H1 (cell line): ENCODE data around the gene RPTOR. TPM values are rescaled to one million over a fixed set of nuclear protein-coding genes. Genes with fewer than 3 reads are reported as not detected.

Experiments used
- CTCF ChIA-PET: fragments of 300-600 bp; sonication (Branson Sonifier 250); formaldehyde crosslinking; loops from one replicate; lab custom pipeline; 2021; ENCODE audit not compliant: partially characterized antibody; lab: Charles Lee
- POLR2A ChIA-PET: fragments of 300-600 bp; sonication (Branson Sonifier 250); formaldehyde crosslinking; loops from one replicate; lab custom pipeline; 2021; ENCODE audit warnings: inconsistent platforms; ENCODE audit not compliant: partially characterized antibody; lab: Charles Lee
- DNase-seq, 2 experiments: peaks; one replicate each; pipeline versions ENCODE4 v3.0.0 to v3.0.0-alpha.2; 2010 to 2022; ENCODE audit warnings: low spot score in 2 of 2, low read depth in 1 of 2, mixed read lengths in 1 of 2
- FAIRE-seq: peaks from 2 replicates; lab custom pipeline; 2011; peaks lifted over from hg19 to GRCh38; lab: Jason Lieb, UNC
- H2AFZ ChIP-seq: 2 replicates; pipeline ENCODE4 v1.8.1; 2012; ENCODE audit warnings: low read length, inconsistent platforms
- H2AK5ac ChIP-seq: 2 replicates; pipeline ENCODE4 v1.6.1; 2013; ENCODE audit warnings: low read depth, low read length
- H2BK120ac ChIP-seq: replicated peaks from 2 replicates; pipeline ENCODE3; 2013; ENCODE audit warnings: low read depth, low read length, inconsistent platforms
- H2BK12ac ChIP-seq: 2 replicates; pipeline ENCODE4 v1.6.1; 2013; ENCODE audit warnings: low read depth, low read length
- H2BK15ac ChIP-seq: 2 replicates; pipeline ENCODE4 v1.6.1; 2013; ENCODE audit warnings: low read length
- H2BK20ac ChIP-seq: 2 replicates; pipeline ENCODE4 v1.6.1; 2013; ENCODE audit warnings: low read length
- H2BK5ac ChIP-seq: 2 replicates; pipeline ENCODE4 v1.6.1; 2013; ENCODE audit warnings: low read depth, low read length
- H3K14ac ChIP-seq: 2 replicates; pipeline ENCODE4 v1.6.1; 2013; ENCODE audit warnings: inconsistent platforms; ENCODE audit not compliant: insufficient read length
- H3K18ac ChIP-seq: 2 replicates; pipeline ENCODE4 v1.6.1; 2013; ENCODE audit warnings: low read length; ENCODE audit errors: extremely low read depth
- H3K23ac ChIP-seq: 2 replicates; pipeline ENCODE4 v1.6.1; 2013; ENCODE audit warnings: inconsistent platforms; ENCODE audit not compliant: insufficient read length
- H3K23me2 ChIP-seq: 2 replicates; pipeline ENCODE4 v1.6.1; 2013; ENCODE audit warnings: low read depth, low read length
- H3K27ac ChIP-seq: 2 replicates; pipeline ENCODE4 v1.6.1; 2011; ENCODE audit warnings: low read depth, low read length, inconsistent platforms
- H3K27me3 ChIP-seq, 4 experiments: replicated peaks in 1 of 4; 1 replicate in 1 of 4; 2 replicates in 3 of 4; pipeline versions ENCODE4 v1.6.1 to v1.8.1; 2011 to 2013; ENCODE audit warnings: low read length in 3 of 4, mild to moderate bottlenecking in 3 of 4, inconsistent platforms in 2 of 4, mixed read lengths in 2 of 4, moderate library complexity in 1 of 4; ENCODE audit not compliant: control insufficient read depth in 3 of 4, insufficient read depth in 3 of 4; ENCODE audit errors: extremely low read depth in 1 of 4
- H3K36me3 ChIP-seq, 4 experiments: 2 replicates each; pipeline versions ENCODE4 v1.6.1 to v1.8.1; 2011 to 2013; ENCODE audit warnings: mild to moderate bottlenecking in 4 of 4, low read length in 3 of 4, moderate library complexity in 2 of 4, control low read depth in 1 of 4, inconsistent platforms in 1 of 4; ENCODE audit not compliant: insufficient read depth in 4 of 4, control insufficient read depth in 2 of 4
- H3K4ac ChIP-seq: replicated peaks from 2 replicates; pipeline ENCODE3; 2013; ENCODE audit warnings: low read length, low read depth, mixed read lengths, inconsistent platforms; ENCODE audit not compliant: insufficient read length
- H3K4me1 ChIP-seq, 4 experiments: replicated peaks in 1 of 4; 1 replicate in 1 of 4; 2 replicates in 3 of 4; pipeline versions ENCODE4 v1.6.1 to v1.8.1; 2011 to 2013; ENCODE audit warnings: low read length in 3 of 4, inconsistent platforms in 2 of 4, mixed read lengths in 1 of 4; ENCODE audit not compliant: insufficient read depth in 4 of 4, control insufficient read depth in 3 of 4
- H3K4me2 ChIP-seq, 2 experiments: 2 replicates each; pipeline versions ENCODE4 v1.6.1 to v1.8.1; 2011 to 2013; ENCODE audit warnings: low read depth in 2 of 2, low read length in 2 of 2, control low read depth in 1 of 2, inconsistent platforms in 1 of 2, mild to moderate bottlenecking in 1 of 2; ENCODE audit not compliant: insufficient read depth in 1 of 2
- H3K4me3 ChIP-seq, 4 experiments: fragments of 200-600, 300-600 bp in 1 of 4; sonication (generic), shearing (Covaris generic), sonication (Bioruptor Twin) in 1 of 4; 2 replicates each; pipeline versions ENCODE4 v1.5.1 to v1.8.1; 2011 to 2016; ENCODE audit warnings: low read length in 4 of 4, low read depth in 3 of 4, control low read depth in 2 of 4, inconsistent platforms in 2 of 4, mild to moderate bottlenecking in 2 of 4, mixed read lengths in 1 of 4, moderate library complexity in 1 of 4; ENCODE audit not compliant: insufficient read depth in 2 of 4; ENCODE audit errors: extremely low read depth in 1 of 4
- H3K56ac ChIP-seq: replicated peaks from 2 replicates; pipeline ENCODE3; 2013; ENCODE audit warnings: low read depth, mild to moderate bottlenecking, mixed read lengths, low read length, inconsistent platforms; ENCODE audit not compliant: insufficient read length
- H3K79me1 ChIP-seq: 2 replicates; pipeline ENCODE4 v1.6.1; 2013; ENCODE audit warnings: low read depth, low read length, control low read depth
- H3K79me2 ChIP-seq, 2 experiments: 2 replicates each; pipeline versions ENCODE4 v1.6.1 to v1.8.1; 2012 to 2013; ENCODE audit warnings: low read length in 2 of 2, mild to moderate bottlenecking in 2 of 2, inconsistent platforms in 1 of 2; ENCODE audit not compliant: insufficient read depth in 2 of 2, control insufficient read depth in 1 of 2
- H3K9ac ChIP-seq, 4 experiments: replicated peaks in 1 of 4; 1 replicate in 1 of 4; 2 replicates in 3 of 4; pipeline versions ENCODE4 v1.6.1 to v1.8.1; 2011 to 2013; ENCODE audit warnings: low read depth in 3 of 4, low read length in 3 of 4, control low read depth in 2 of 4, mild to moderate bottlenecking in 2 of 4, moderate library complexity in 2 of 4, inconsistent platforms in 1 of 4; ENCODE audit errors: extremely low read depth in 1 of 4
- H3K9me3 ChIP-seq, 2 experiments: 2 replicates each; pipeline versions ENCODE4 v1.6.1 to v1.8.1; 2012 to 2013; ENCODE audit warnings: mild to moderate bottlenecking in 2 of 2, moderate library complexity in 2 of 2, control low read depth in 1 of 2, inconsistent platforms in 1 of 2, low read depth in 1 of 2, low read length in 1 of 2, mixed read lengths in 1 of 2; ENCODE audit not compliant: insufficient read depth in 2 of 2
- H4K20me1 ChIP-seq, 2 experiments: replicated peaks in 1 of 2; 2 replicates each; pipeline versions ENCODE3 to v1.8.1; 2011 to 2013; ENCODE audit warnings: inconsistent platforms in 2 of 2, low read length in 2 of 2, mild to moderate bottlenecking in 1 of 2; ENCODE audit not compliant: insufficient read depth in 2 of 2, control insufficient read depth in 1 of 2
- H4K5ac ChIP-seq: 2 replicates; pipeline ENCODE4 v1.6.1; 2013; ENCODE audit warnings: low read length, low read depth, mixed read lengths, inconsistent platforms; ENCODE audit not compliant: insufficient read length
- H4K8ac ChIP-seq: 2 replicates; pipeline ENCODE4 v1.8.0; 2013; ENCODE audit warnings: mild to moderate bottlenecking, moderate library complexity, low read length, inconsistent platforms; ENCODE audit not compliant: insufficient read depth; ENCODE audit errors: extremely low read depth
- H4K91ac ChIP-seq: replicated peaks from 2 replicates; pipeline ENCODE3; 2013; ENCODE audit warnings: low read length, mixed read lengths, inconsistent platforms; ENCODE audit not compliant: insufficient read length
- CBX5 ChIP-seq: fragments of 300-800, 300-1000 bp; sonication (generic); IDR thresholded peaks from 2 replicates; pipeline ENCODE4 v1.7.1; 2016; ENCODE audit warnings: antibody characterized with exemption, low read length, low read depth
- CBX8 ChIP-seq: fragments of 300-800, 300-1000 bp; sonication (generic); IDR thresholded peaks from 2 replicates; pipeline ENCODE4 v1.7.1; 2016; ENCODE audit warnings: low read depth, low read length, borderline replicate concordance
- CHD1 ChIP-seq: IDR thresholded peaks from 2 replicates; pipeline ENCODE4 v1.6.1; 2012; ENCODE audit warnings: low read depth, low read length, improper control_type of control experiment
- EZH2 ChIP-seq: fragments of 200-600 bp; sonication (generic); IDR thresholded peaks from 2 replicates; pipeline ENCODE4 v1.7.1; 2012; ENCODE audit warnings: low read depth, mild to moderate bottlenecking, moderate library complexity, low read length, inconsistent platforms; ENCODE audit not compliant: severe bottlenecking
- FOSL1 ChIP-seq: IDR thresholded peaks from 2 replicates; pipeline ENCODE4 v1.6.1; 2011; ENCODE audit warnings: mild to moderate bottlenecking, low read depth, low read length, moderate library complexity; ENCODE audit not compliant: insufficient read depth
- GABPA ChIP-seq: IDR thresholded peaks from 2 replicates; pipeline ENCODE4 v1.6.1; 2011; ENCODE audit warnings: mild to moderate bottlenecking, low read length, moderate library complexity, borderline replicate concordance; ENCODE audit not compliant: insufficient read depth
- GTF2F1 ChIP-seq: IDR thresholded peaks from 2 replicates; pipeline ENCODE4 v1.6.1; 2012; ENCODE audit warnings: low read depth, low read length, improper control_type of control experiment, borderline replicate concordance
- JUN ChIP-seq: IDR thresholded peaks from 2 replicates; pipeline ENCODE4 v1.6.1; 2011; ENCODE audit warnings: low read depth, mild to moderate bottlenecking, improper control_type of control experiment, low read length
- PHF8 ChIP-seq: fragments of 200-600 bp; sonication (generic); conservative IDR thresholded peaks from 2 replicates; pipeline ENCODE4 v1.7.1; 2012; ENCODE audit warnings: low read depth, mild to moderate bottlenecking, inconsistent platforms, low read length, moderate library complexity
- POLR2AphosphoS5 ChIP-seq: IDR thresholded peaks from 2 replicates; pipeline ENCODE4 v1.6.1; 2011; ENCODE audit warnings: low read depth, low read length
- SP2 ChIP-seq: IDR thresholded peaks from 2 replicates; pipeline ENCODE4 v1.6.1; 2012; ENCODE audit warnings: mild to moderate bottlenecking, low read length, inconsistent platforms
- TBP ChIP-seq: IDR thresholded peaks from 2 replicates; pipeline ENCODE4 v1.6.1; 2011; ENCODE audit warnings: low read depth, low read length, improper control_type of control experiment
- WGBS, 2 experiments: shearing (Covaris generic) in 1 of 2; methylation state at CpG; one replicate each; pipeline versions ENCODE4 v1.1.6 to v1.1.7; 2013 to 2015; ENCODE audit warnings: low lambda C conversion rate in 2 of 2, mixed read lengths in 2 of 2, inconsistent platforms in 1 of 2, low coverage in 1 of 2, missing lambda C conversion rate in 1 of 2; ENCODE audit not compliant: insufficient replicate concordance in 2 of 2, insufficient coverage in 1 of 2, insufficient read length in 1 of 2; ENCODE audit errors: extremely low coverage in 1 of 2, missing lambda C conversion rate in 1 of 2; 5-methylcytosine and 5-hydroxymethylcytosine counted together
- polyA plus RNA-seq, 7 experiments: library from polyadenylated mRNA; depleted of rRNA in 3 of 7; stranded (reverse) in 5 of 7; unstranded in 2 of 7; fragments of >200 nt in 5 of 7; fragments of 200-250 nt in 2 of 7; gene quantifications; 1 replicate in 5 of 7; 2 replicates in 1 of 7; 4 replicates in 1 of 7; pipeline versions ENCODE4 v1.2.1 to v1.2.3, GENCODE V29; 2011 to 2013; ENCODE audit warnings: missing spikeins in 2 of 7, mixed read lengths in 2 of 7
- total RNA-seq: library from RNA; stranded (reverse); fragmentation: NEBNext Ultra II Directional; extraction: Animal tissue kit (Norgen Biotek cat#: 25700); gene quantifications from 2 replicates; pipeline ENCODE4 v1.2.1, GENCODE V29; 2021
- TF ChIP-seq, protein P1 (sequence below): IDR thresholded peaks from 2 replicates; pipeline ENCODE4 v1.6.1; 2012; ENCODE audit warnings: low read length, inconsistent platforms

The RPTOR gene
- total and polyA plus RNA-seq, 2 of the 8 experiments (the other 6 are each of a cell fraction or from before 2014, with no cell fraction given), result 6.9 to 28.7 TPM

DNA sequence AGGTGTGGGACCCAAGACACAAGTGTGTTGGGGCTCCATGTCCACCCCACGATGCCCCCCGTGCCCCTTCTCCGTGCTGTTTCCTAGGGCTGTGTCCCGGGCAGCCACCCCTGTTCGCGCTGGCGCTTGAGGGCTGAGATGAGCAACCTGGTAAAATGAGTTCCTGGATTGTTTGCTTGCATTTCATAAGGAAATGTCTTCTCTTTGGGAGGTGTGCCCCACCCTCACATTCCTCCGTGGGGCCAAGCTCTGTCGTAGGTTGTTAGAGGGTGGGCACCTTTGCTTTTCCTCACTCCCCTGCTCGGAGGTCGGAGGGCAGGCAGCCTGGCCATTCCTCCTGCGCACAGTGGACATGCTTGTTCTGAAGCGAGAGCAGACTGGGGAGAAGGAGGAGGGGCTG is 275.7 kb downstream of the RPTOR start:
- Histone ChIP-seq H3K14ac (no peak overlapping the region), H3K23me2 (no peaks in the 10 kb centered on the region), H3K27me3 (no peaks in the 10 kb centered on the region), H3K36me3 (peaks cover 0 to 2% (median 0%) of the 10 kb centered on the region in 4 experiments; a peak in 1 of 8 replicates), H4K91ac (no peak overlapping the region), H3K4me3 (no peak overlapping the region), H2BK12ac (no peak overlapping the region), H2BK15ac (no peak overlapping the region), H4K8ac (no peak overlapping the region), H3K4me1 (peaks cover 0 to 3% (median 2%) of the 10 kb centered on the region in 4 experiments; a peak in 3 of 7 replicates), H4K5ac (no peak overlapping the region), H2AFZ (no peak overlapping the region), H2AK5ac (no peak overlapping the region), H4K20me1 (peaks cover 0 to 2% of the 10 kb centered on the region in 2 experiments), H3K27ac (no peak overlapping the region), H3K23ac (no peak overlapping the region), H2BK5ac (no peak overlapping the region; the same call in 1 of the 2 replicates), H3K56ac (no peak overlapping the region), H3K9me3 (no peaks in the 10 kb centered on the region), H3K4ac (no peak overlapping the region), H2BK120ac (no peak overlapping the region), H3K18ac (0 out of 2 replicates have a peak overlapping the region, but pooled peaks have one; percentile 11), H3K79me1 (no peaks in the 10 kb centered on the region), H3K4me2 (no peak overlapping the region), H2BK20ac (no peak overlapping the region), H3K9ac (no peak overlapping the region), H3K79me2 (no peaks in the 10 kb centered on the region)
- ChIA-PET CTCF (interaction anchor here (0.8 kb wide), 2 partner anchors 9 to 168 kb away, joined by 3 read pairs; no protein-coding TSS in a partner anchor), POLR2A (no interaction called here)
- TF ChIP-seq TBP (no peak), FOSL1 (no peak), GTF2F1 (no peak), POLR2AphosphoS5 (no peak), GABPA (no peak), CBX5 (no peak), CBX8 (no peak), JUN (no peak), CHD1 (no peak), SP2 (no peak), PHF8 (no peak), EZH2 (no peak)
- TF ChIP-seq, protein P1, sequence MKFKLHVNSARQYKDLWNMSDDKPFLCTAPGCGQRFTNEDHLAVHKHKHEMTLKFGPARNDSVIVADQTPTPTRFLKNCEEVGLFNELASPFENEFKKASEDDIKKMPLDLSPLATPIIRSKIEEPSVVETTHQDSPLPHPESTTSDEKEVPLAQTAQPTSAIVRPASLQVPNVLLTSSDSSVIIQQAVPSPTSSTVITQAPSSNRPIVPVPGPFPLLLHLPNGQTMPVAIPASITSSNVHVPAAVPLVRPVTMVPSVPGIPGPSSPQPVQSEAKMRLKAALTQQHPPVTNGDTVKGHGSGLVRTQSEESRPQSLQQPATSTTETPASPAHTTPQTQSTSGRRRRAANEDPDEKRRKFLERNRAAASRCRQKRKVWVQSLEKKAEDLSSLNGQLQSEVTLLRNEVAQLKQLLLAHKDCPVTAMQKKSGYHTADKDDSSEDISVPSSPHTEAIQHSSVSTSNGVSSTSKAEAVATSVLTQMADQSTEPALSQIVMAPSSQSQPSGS, result no peak
- WGBS, 2 experiments, result 81% methylated on average over 10 of the region's 13 CpGs; no CpG with 5 or more reads in 1 of the 2 experiments
- FAIRE-seq (no peak), DNase-seq (no peak)
